Stimulated activated CD8-positive, alpha-beta memory T cell treated with anti-CD3 and anti-CD28 coated beads, Interleukin-4, amount 100 ng/mL, for 4 hours (primary cell): ENCODE data around the gene ANO6.
"Not testable (repeated sequence)": the region's sequence is repeated elsewhere in the genome, so short reads cannot be mapped to it uniquely, and the experiment has no call there.

Experiments used
- DNase-seq, 2 donors: peaks; one replicate each; pipeline ENCODE4 v3.0.0-alpha.2; 2020; ENCODE audit warnings: low read depth in 2 of 2, low spot score in 1 of 2

The ANO6 gene

DNA sequence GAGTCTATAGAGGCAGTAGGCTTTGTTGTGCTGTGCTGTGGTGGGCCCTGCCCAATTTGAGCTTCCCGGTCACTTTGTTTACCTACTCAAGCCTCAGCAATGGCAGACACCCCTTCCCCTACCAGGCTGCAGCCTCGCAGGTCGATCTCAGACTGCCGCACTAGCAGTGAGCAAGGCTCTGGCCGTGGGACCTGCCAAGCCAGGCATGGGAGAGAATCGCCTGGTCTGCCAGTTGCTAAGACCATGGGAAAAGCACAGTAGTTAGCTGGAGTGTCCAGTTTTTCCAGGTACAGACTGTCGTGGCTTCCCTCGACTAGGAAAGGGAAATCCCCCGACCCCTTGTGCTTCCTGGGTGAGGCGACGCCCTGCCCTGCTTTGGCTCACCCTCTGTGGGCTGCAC lies 26.3 kb downstream of the ANO6 start:
- DNase-seq: no peak

DNA sequence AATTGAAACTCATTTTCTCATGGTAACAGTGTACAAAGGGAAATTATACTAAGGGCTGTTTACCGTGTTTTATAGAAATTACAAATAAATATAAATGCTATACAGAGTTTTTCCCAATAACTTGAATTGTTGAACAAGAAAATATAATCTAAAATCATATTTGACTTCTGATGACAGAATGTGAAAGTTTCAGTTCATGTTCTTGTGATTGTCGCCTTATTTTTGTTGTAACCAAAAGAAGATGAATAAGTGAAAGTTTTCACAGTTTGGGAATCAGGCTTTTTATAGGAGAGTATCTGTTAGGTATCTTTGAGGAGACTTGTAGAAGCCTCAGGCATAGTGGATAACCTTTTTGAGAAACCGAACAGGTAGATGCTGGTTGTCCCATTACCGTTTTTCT lies 28.1 kb downstream of the ANO6 start:
- no peak for DNase-seq

DNA sequence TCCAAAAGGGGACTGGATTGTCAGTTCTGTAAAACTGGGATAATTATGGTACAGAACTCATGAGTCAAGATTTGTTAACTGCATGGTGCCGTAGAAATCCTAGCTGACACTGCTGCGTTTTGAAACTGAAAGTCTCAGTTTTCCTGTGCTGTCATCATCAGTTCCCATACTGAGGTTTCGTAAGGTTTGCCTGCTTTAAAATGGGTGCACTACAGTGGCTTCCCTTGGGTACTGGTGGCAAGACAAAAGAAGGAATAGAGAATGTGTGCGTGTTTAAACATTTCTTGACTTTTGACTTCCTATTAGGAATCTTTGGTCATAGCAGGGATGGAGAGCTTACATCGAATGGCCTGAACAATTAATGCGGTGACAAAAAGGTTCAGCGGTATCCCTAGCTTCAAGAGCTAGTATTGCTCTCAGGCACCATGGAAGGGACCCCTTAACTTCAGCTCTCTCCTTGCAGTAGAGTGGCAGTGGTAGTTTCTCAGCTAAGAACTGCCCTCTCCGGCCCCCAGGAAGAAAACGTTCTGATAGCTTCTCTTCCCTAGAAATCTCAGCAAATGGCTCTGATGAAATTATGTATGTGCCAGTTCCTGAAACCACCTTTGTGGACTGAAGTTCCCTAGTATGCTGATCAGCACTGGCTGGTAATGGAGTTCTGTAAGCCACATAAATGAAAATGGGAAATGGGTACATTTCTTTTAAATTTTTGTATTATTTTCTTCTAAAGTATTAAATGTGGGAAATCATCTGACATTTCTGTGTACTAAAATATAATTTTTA lies 28.9 kb downstream of the ANO6 start:
- DNase-seq: no peak

DNA sequence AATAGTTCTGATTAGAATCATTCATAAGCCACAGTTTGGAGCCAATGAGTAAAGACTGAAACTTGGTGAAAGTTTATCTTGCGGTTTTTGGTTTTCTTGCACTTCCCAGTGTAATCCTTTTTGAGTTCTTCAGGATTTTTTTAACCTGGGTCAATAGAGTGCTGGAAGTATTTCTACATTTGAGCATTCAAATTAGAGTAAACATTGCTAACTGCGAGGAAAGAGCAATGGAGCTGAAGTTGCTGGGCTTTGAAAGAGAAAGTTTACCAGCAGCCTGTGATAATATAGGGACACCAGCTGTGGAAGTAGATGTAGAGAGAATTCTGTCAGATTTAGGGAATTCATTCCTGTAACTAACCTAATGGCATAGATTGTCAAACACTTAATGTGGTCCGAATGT lies 30.3 kb downstream of the ANO6 start:
- no peak for DNase-seq

DNA sequence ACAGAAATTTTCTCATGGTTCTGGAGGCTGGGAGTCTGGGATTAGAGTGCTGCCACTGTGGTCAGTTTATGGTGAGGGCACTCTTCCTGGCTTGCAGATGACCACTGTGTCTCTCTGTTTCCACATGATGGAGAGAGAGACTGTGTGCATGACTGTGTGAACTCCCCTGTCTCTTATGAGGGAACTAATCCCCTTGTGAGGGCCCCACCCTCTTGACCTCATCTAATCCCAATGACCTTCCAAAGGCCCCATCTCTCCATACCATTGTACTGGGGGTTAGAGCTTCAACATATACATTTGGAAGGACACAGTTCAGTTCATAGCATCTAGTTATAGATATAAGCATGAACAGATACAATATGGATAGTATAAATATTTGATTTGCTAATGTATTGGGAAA lies 31.7 kb downstream of the ANO6 start:
- no peak for DNase-seq

DNA sequence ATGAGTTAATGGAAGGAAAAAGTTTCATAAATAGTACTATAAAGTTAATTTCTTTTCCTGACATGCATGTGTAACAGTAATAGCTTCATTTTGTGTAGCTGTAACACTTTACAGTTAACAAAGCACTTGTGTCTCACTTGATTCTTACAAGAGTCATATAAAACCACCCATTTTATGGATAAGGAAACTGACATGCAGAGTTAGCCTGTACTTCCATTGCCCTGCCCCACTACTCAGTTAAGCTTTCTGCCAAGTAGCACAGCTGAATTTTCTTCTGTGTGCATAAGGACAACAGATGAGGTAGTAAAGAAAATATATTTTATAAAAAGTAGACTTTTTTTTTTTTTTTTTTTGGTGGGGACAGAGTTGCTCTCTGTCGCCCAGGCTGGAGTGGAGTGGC lies 32.2 kb downstream of the ANO6 start:
- DNase-seq: no peak

DNA sequence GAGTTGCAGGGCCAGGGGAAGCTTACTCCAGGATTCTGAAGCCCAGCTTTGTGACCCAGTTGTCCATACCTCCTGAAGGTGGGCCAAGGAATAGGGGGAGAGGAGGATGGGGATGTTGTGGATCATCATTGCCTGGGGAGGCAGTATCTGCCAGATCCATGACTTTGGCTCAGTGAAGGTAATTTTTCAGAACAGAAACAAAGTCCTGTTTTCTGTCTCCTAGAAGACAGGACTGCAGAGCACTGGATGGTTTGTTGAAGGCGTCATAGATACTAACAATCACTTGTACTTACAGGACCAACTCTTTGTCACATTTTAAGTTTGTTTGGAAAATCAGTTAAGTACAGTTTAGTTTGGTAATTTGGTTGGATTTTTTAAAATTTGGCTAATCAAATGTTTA lies 38.4 kb downstream of the ANO6 start:
- DNase-seq: no peak

DNA sequence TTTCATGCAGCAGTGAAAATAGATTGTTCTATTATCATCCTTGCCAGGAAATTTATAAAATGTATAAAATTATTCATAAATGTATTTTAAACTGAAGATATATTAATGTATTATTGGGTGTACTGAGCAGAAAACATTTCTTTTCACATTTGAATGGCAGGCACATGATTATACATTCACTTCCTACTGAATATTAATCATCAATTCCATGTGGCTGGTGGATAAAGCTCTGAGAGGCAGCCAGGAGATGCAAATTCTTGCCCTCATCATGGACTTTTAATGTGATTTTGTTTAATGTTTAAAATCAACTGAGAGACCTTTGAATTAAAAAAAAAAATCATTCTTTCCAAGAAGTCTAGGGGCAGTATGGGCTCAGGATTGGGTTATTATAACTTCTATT lies 40.8 kb downstream of the ANO6 start:
- no peak for DNase-seq

DNA sequence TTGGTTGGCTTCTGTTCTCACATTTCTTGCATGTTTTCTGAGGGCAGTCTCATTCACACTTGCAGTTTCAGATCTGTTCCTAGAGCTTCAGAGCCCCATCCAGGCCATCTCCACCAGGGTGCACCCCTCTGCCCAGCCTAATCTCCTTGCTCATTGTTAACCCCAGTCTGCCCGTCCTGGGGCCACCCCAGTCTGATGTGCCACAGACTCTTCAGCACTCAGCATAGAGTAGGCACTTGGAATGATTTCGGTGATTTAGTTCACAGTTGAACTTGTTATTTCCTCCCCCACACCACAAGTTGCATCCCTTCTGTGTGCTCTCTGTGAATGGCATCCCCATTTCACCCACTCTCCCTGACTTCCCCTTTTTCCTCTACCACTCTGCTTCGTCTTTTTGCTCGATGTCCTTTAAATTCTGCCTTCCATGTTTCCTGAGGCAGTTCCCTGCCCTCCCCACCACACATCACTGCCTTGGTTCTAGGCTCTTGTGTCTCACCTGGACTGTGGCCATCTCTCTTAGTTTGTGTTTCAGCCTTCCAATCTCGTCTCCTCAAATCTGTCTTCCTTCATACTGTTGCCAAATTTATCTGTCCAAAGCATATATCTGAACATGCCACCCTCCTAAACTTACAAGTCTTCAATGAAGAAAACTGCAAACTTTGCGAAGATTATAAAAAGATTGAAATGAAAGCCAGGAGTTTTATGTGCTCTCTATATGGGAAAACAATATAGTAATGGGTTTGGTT lies 41.5 kb downstream of the ANO6 start:
- DNase-seq: no peak

DNA sequence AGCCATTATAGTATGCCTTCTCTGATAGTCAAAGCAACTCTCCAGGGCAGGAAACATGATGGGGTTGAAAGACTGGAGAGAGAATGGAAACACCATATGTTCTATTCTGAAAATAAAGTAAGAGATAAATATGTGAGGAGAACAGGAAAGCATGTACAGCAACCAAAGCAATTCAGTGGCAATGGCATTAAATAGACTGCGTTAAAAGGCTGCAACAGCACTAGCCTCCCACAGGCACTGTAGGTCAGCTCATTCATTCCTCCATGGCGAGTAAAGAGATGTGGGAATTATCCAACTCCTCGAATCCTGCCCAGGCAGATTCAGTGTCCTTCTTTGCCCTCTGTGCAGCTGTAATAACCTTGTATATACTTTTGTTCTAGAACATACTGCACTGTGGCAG lies 43.8 kb downstream of the ANO6 start:
- no peak for DNase-seq

DNA sequence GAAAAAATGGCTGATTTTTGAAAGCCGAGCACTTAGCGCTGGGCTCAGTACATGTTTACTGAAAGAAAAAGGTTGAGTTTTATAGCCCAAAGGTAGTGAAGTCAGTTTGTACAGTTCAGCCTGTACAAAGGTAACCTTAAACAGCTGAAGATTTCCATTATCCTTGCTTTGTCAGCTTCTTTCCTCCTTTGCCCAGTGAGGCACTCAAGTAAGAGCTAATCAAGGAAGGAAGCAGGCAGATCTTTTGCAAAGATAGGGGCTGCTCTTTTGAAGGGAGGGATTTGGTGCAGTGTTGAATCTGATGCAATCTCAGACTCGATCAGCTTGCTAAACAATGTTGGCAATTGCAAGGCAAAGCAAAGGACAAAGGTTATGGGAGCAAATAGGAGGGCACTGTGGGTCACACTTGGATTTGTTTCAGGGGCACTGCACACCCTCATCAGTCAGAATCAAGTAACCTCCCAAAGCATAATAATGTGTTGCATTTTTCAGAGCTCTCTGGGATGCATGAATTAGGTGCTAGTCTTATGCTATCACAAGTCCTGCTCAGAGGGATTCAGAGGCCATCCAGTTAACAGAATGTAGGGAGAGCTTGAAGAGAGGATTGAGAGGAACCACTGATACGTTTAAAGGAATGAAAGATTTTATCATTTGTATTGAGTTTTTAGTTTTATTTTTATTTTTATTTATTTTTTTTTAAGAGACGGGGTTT lies 44.4 kb downstream of the ANO6 start:
- no peak for DNase-seq

DNA sequence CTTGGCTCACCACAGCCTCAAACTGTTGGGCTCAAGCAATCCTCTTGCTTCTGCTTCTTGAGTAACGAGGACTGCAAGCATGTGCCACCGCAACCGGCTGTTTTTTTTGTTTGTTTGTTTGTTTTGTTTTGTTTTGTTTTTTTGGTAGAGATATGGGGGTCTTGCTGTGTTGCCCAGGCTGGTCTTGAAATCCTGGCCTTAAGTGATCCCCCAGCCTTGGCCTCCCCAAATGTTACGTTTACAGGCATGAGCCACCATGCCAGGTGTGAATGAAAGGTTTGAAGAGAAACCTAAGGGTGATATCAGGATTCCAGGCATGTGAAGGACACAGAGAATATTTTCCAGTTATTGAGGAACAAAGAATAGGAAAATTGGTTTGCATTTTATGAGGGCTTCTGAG lies 45.0 kb downstream of the ANO6 start:
- DNase-seq: no peak

DNA sequence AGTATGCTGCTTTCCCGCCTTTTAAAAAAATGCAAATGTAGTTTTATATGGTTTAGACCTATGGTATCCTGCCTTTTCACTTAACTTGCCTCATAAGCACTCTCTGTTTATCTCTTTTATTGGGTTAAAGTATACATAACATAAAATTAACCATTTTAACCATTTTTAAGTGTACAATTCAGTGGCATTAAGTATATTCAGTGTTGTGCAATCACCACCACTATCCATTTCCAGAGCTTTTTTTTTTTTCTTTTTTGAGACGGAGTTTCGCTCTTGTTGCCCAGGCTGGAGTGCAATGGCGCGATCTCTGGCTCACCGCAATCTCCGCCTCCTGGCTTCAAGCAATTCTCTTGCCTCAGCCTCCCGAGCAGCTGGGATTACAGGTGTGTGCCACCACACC lies 46.3 kb downstream of the ANO6 start:
- not testable (repeated sequence) for DNase-seq

DNA sequence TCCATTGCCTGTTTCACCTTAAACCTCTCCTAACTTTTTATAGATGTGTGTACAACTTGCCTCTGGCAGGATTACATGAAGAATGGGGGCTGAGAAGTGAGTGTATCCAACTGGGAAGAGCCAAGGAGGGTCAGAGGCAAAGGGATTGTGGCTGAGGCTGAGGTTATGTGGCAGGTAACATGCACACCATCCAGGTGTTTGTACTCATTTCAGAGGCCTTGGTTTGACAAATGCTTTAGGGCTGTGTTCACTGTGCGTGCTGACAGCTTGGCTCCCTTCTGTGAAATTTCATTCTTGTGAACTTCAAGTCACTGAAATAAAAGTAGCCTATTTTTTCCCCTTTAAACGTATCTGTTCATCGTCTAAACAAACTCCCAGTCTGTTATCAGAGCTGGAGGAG lies 47.7 kb downstream of the ANO6 start:
- DNase-seq: no peak

DNA sequence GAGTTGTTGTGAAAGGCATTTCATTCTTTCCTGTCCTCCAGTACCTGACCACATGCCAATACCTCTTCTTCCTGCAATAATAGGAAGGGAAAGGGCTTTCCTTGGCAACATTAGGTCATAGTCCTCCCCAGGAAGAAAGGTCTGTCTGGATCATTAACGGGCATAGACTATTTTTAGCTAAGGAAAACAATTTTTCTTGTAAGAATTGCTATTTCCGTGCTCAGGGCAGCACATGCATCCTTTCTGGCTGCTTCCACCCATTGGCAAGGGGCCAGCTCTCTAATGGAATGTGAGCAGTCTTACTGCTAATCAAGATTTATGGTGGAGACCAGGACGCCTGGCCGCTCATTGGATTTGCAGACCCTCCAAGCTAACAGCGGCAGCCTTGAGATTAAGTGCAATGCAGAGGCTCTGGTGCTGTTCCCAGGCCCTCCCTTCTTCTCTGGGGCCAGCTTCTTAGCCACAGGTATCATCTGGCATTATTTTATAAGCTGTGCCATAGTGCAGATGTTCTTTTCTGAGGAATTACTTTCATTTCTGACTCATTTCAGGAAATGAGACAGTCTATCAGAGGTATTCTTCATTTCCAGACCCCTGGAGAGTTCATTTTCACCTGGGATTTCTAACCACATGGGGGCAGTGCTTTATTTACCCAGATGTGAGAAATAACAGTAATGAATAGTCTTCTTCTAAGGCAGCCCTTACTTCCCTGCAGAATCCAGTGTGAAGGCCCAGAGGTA lies 52.9 kb downstream of the ANO6 start:
- DNase-seq: no peak

DNA sequence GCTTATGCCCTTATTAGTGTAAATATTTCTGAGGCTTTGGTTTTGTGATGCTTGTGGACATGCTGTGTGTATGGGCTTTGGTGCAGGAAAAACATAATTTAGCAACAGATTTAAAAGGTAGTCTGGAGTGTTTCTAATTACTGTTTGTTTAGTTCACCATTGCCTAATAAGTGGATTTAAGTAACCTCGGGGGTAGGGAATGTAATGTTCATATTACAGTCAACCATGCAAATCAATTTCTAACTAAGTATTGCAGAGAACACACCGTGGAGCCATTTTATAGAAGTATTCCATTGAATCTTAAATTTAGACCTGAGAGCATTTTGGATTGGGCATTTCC lies 53.5 kb downstream of the ANO6 start:
- no peak for DNase-seq

DNA sequence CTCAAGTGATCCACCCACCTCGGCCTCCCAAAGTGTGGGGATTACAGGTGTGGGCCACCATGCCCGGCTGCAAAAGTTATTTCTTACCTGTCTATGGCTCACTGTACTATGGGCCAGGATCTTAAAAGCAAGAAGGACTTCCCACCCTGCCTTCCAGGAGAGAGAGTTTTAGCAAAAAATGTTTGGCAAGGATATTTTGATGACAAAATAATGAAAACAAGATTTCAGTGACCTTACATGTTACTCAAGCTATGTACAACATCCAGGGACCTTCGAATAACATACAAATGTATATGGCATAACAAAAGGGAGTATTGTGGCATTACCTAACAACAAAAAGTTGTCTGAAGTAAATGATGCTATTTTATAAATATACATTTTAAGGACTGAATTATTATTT lies 55.1 kb downstream of the ANO6 start:
- DNase-seq: no peak

DNA sequence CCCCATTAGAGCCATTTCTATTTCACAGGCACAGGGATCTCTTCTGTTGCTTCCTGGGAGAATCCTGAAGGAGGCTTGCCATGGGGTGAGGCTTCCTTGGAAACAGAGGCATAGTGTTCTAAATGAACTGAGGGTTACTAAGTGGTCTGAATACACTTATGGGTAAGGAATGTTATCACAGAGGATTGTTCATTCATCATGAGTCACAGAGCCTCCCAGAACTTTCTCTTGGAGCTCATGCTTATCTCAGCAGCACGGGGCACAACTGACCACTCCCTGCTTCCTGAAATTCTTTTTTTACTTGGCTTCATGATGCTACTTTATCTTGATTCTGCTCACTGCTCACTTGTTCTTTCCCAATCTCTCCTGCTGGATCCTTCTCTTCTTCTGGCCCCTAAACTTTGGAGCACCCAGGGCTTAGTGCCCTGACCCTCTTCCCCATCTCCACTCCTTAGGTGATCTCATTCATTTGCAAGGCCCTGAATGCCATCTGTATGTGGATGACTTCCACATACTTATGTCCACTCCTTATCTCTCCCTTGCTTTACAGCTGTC lies 57.9 kb downstream of the ANO6 start:
- DNase-seq: no peak

DNA sequence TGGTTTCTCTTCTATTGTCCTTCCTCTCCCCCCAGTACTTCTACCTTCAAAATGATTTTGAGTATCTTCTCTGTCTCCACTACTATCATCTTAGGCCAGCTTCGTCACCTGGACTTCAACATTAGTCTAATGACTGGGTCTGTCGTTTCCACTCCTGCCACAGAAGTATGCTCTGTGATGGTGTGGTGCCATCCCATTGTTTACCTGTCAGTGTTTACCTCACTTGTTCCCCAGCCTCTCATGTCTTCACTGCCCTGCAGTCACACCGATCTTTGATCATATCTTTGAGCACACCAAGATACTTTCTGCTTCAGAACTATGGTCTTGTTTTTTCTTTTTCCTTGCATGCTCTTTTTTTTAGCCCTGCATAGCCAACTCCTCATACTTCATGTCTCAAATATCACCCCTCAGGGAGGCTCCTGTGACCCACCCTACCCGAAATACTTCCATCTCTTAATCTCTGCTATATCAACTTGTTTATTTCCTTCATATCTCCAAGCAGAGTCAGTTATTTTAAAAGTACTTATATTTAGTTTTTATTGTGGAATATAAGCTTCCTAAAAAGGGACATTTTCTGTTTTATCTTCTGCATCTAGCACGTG lies 60.4 kb downstream of the ANO6 start:
- DNase-seq: no peak

DNA sequence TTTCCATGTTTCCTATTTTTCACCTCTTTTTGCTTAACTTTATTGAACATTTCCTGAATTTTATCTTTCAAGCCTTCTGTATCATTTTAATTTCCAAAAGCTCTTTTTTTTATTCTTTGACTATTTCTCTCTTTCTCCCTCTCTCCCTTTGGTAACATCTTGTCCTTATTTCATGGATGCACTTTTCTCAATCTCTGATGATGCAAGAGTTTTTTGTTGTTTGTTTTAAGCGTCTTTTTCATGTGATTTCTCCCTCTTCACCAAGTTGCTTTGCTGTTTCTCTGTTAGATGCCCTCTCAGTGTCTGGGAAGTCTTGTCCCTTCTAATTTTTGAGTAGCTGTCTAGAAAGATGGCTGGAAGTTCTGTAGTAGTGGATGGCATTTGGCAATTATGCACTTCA lies 62.6 kb downstream of the ANO6 start:
- DNase-seq: no peak
